GM12892 (cell line): ENCODE data around the gene NPTXR.

Experiments
- POLR2A ChIP-seq: IDR thresholded peaks from 2 replicates; pipeline ENCODE4 v1.6.1; 2011; ENCODE audit warnings: low read depth, low read length, control low read depth
- POLR2AphosphoS5 ChIP-seq: IDR thresholded peaks from 2 replicates; pipeline ENCODE4 v1.6.1; 2011; ENCODE audit warnings: low read depth, low read length, control low read depth

- TF ChIP-seq POLR2A (no peak), POLR2AphosphoS5 (no peak)
These were observed 62.8 kb downstream of the NPTXR start for GRCh38 chr22:38781033-38781432.
